H9 (cell line): ENCODE measurements around the gene FNIP2. TPM values are rescaled to one million over a fixed set of nuclear protein-coding genes. Genes with fewer than 3 reads are reported as not detected.
"Not testable (repeated sequence)": the region's sequence is repeated elsewhere in the genome, so short reads cannot be mapped to it uniquely, and the experiment has no call there.

Experiments used
- DNase-seq: peaks from one replicate; pipeline ENCODE4 v3.0.0-alpha.2; 2017
- H2AFZ ChIP-seq: one replicate; pipeline ENCODE4 v1.6.1; 2013; ENCODE audit warnings: mild to moderate bottlenecking, low read length, control low read depth, moderate library complexity
- H2AK5ac ChIP-seq: 2 replicates; pipeline ENCODE4 v1.6.1; 2013; ENCODE audit warnings: low read length, control low read depth, mixed read lengths; ENCODE audit not compliant: insufficient read length
- H2BK120ac ChIP-seq: one replicate; pipeline ENCODE4 v1.6.1; 2013; ENCODE audit warnings: low read depth, mild to moderate bottlenecking, low read length, control low read depth, inconsistent platforms; ENCODE audit not compliant: poor library complexity, severe bottlenecking
- H2BK12ac ChIP-seq: 2 replicates; pipeline ENCODE4 v1.6.1; 2013; ENCODE audit warnings: low read length, control low read depth, mixed read lengths, low read depth; ENCODE audit not compliant: insufficient read length
- H2BK15ac ChIP-seq: 2 replicates; pipeline ENCODE4 v1.6.1; 2013; ENCODE audit warnings: low read depth, low read length, control low read depth
- H2BK20ac ChIP-seq: one replicate; pipeline ENCODE4 v1.6.1; 2013; ENCODE audit warnings: low read depth, mild to moderate bottlenecking, low read length, control low read depth, inconsistent platforms; ENCODE audit not compliant: poor library complexity, severe bottlenecking
- H2BK5ac ChIP-seq: 2 replicates; pipeline ENCODE4 v1.6.1; 2013; ENCODE audit warnings: low read length, control low read depth, mixed read lengths; ENCODE audit not compliant: insufficient read length
- H3K14ac ChIP-seq: 2 replicates; pipeline ENCODE4 v1.6.1; 2013; ENCODE audit warnings: low read length, control low read depth; ENCODE audit not compliant: insufficient read depth
- H3K18ac ChIP-seq: 2 replicates; pipeline ENCODE4 v1.6.1; 2013; ENCODE audit warnings: low read depth, mild to moderate bottlenecking, mixed read lengths, low read length, control low read depth; ENCODE audit not compliant: insufficient read length
- H3K23ac ChIP-seq: 2 replicates; pipeline ENCODE4 v1.6.1; 2013; ENCODE audit warnings: low read length, control low read depth, mixed read lengths, low read depth; ENCODE audit not compliant: insufficient read length
- H3K23me2 ChIP-seq: 2 replicates; pipeline ENCODE4 v1.6.1; 2013; ENCODE audit warnings: low read depth, mild to moderate bottlenecking, mixed read lengths, low read length, control low read depth; ENCODE audit not compliant: insufficient read length, poor library complexity, severe bottlenecking
- H3K27ac ChIP-seq: 2 replicates; pipeline ENCODE4 v1.5.1; 2013; ENCODE audit warnings: low read length, control low read depth, mixed read lengths, low read depth; ENCODE audit not compliant: insufficient read length
- H3K27me3 ChIP-seq: 2 replicates; pipeline ENCODE4 v1.6.1; 2013; ENCODE audit warnings: low read length, control low read depth, inconsistent platforms; ENCODE audit not compliant: insufficient read depth
- H3K4ac ChIP-seq: 2 replicates; pipeline ENCODE4 v1.6.1; 2013; ENCODE audit warnings: low read depth, mild to moderate bottlenecking, control low read depth, inconsistent platforms, low read length, moderate library complexity
- H3K4me1 ChIP-seq: 2 replicates; pipeline ENCODE4 v1.6.1; 2013; ENCODE audit warnings: low read length, control low read depth, inconsistent platforms; ENCODE audit not compliant: insufficient read depth
- H3K4me2 ChIP-seq: 2 replicates; pipeline ENCODE4 v1.6.1; 2013; ENCODE audit warnings: low read length, control low read depth, mixed read lengths; ENCODE audit not compliant: insufficient read length, insufficient read depth
- H3K56ac ChIP-seq: 2 replicates; pipeline ENCODE4 v1.6.1; 2013; ENCODE audit warnings: low read depth, mild to moderate bottlenecking, mixed read lengths, low read length, control low read depth; ENCODE audit not compliant: insufficient read length
- H3K79me1 ChIP-seq: 2 replicates; pipeline ENCODE4 v1.6.1; 2013; ENCODE audit warnings: low read depth, mild to moderate bottlenecking, moderate library complexity, low read length, control low read depth, inconsistent platforms; ENCODE audit not compliant: insufficient read depth, poor library complexity, severe bottlenecking
- H3K79me2 ChIP-seq: 2 replicates; pipeline ENCODE4 v1.6.1; 2013; ENCODE audit warnings: low read length, control low read depth, inconsistent platforms; ENCODE audit not compliant: insufficient read depth
- H3K9ac ChIP-seq: 2 replicates; pipeline ENCODE4 v1.6.1; 2013; ENCODE audit warnings: low read length, control low read depth, mixed read lengths; ENCODE audit not compliant: insufficient read length; ENCODE audit errors: extremely low read depth
- H3K9me3 ChIP-seq: one replicate; pipeline ENCODE4 v1.6.1; 2013; ENCODE audit warnings: low read depth, low read length, inconsistent platforms; ENCODE audit not compliant: control insufficient read depth
- H3T11ph ChIP-seq: one replicate; pipeline ENCODE4 v1.6.1; 2013; ENCODE audit warnings: mild to moderate bottlenecking, low read length, control low read depth, inconsistent platforms
- H4K20me1 ChIP-seq: one replicate; pipeline ENCODE4 v1.6.1; 2013; ENCODE audit not compliant: control insufficient read depth, insufficient read length, insufficient read depth
- H4K5ac ChIP-seq: 2 replicates; pipeline ENCODE4 v1.6.1; 2013; ENCODE audit warnings: low read depth, mild to moderate bottlenecking, mixed read lengths, low read length, control low read depth; ENCODE audit not compliant: insufficient read length
- H4K8ac ChIP-seq: replicated peaks from 2 replicates; pipeline ENCODE4 v1.6.1; 2013; ENCODE audit warnings: low read length, control low read depth, mixed read lengths, low read depth; ENCODE audit not compliant: insufficient read length
- H4K91ac ChIP-seq: 2 replicates; pipeline ENCODE4 v1.6.1; 2013; ENCODE audit warnings: low read depth, mild to moderate bottlenecking, moderate library complexity, mixed read lengths, low read length, control low read depth; ENCODE audit not compliant: insufficient read length
- H3K27ac Mint-ChIP-seq, 3 experiments: 2 replicates in 2 of 3; 3 replicates in 1 of 3; pipeline ENCODE4 v1.8.0; 2020 to 2021; ENCODE audit warnings: mixed read lengths in 3 of 3, mild to moderate bottlenecking in 1 of 3, moderate library complexity in 1 of 3
- H3K27me3 Mint-ChIP-seq: 2 replicates; pipeline ENCODE4 v1.8.0; 2021; ENCODE audit warnings: low read depth, mild to moderate bottlenecking, moderate library complexity, mixed read lengths
- H3K36me3 Mint-ChIP-seq, 3 experiments: 2 replicates in 2 of 3; 3 replicates in 1 of 3; pipeline ENCODE4 v1.8.0; 2020 to 2021; ENCODE audit warnings: low read depth in 3 of 3, mixed read lengths in 3 of 3; ENCODE audit not compliant: insufficient read depth in 1 of 3
- H3K4me1 Mint-ChIP-seq, 2 experiments: 2 replicates each; pipeline ENCODE4 v1.8.0; 2020; ENCODE audit warnings: mixed read lengths in 2 of 2
- H3K4me3 Mint-ChIP-seq, 2 experiments: 2 replicates in 1 of 2; 3 replicates in 1 of 2; pipeline ENCODE4 v1.8.0; 2020 to 2021; ENCODE audit warnings: mild to moderate bottlenecking in 2 of 2, mixed read lengths in 2 of 2, moderate library complexity in 1 of 2
- H3K9me3 Mint-ChIP-seq, 2 experiments: 2 replicates in 1 of 2; 3 replicates in 1 of 2; pipeline ENCODE4 v1.8.0; 2020; ENCODE audit warnings: mild to moderate bottlenecking in 2 of 2, mixed read lengths in 2 of 2, moderate library complexity in 1 of 2
- WGBS: extraction: QIAGEN DNeasy Blood & Tissue Kit; methylation state at CpG from one replicate; pipeline ENCODE4 v1.1.7; 2013; ENCODE audit warnings: missing lambda C conversion rate, low lambda C conversion rate, mixed read lengths; ENCODE audit not compliant: insufficient read length; ENCODE audit errors: extremely low coverage; 5-methylcytosine and 5-hydroxymethylcytosine counted together
- total RNA-seq: library from RNA; stranded (reverse); gene quantifications from 2 replicates; pipeline ENCODE4 v1.2.1, GENCODE V29; 2021
- TF ChIP-seq, protein P1 (sequence below): fragments of 200-600 bp; sonication (generic); conservative IDR thresholded peaks from 3 replicates; pipeline ENCODE4 v1.8.0; 2021; ENCODE audit warnings: antibody characterized with exemption, mild to moderate bottlenecking

FNIP2 gene
- total RNA-seq, 1 experiment from 2014 or later: 9.6 TPM

DNA sequence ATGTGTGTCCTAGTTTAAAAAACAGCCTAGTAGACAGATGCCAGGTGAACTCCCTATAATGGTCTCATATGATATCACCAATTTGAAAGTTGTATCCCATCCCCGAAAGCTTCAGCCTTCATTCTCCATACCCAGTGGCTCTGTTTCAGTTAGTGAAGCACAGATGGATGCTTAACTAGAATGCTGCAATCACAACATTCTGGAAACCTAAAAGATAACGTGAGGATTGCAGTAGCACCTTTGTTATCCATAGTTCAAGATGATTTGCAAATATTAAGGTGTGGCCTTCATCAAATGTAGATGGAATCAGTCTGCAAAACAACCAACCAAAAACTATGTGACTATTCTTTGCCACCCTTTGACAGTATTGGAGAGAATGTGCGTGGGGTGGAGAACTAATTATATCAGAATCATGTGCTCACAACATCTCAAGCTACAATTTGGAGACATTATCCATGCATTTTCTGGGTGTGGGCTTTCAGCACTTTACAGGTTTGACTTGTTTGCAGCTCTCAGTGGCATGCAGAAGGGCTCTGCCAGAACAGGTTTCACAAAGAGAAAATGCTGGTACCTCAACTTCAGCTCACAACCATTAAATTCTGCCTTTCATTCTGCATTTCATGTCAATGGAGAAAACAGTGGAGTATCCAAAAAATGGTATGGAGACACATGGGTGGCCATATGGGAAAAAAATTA, 27.4 kb upstream of the FNIP2 start:
- H3K18ac ChIP-seq: no peak overlapping the region
- H2BK15ac ChIP-seq: no peak overlapping the region
- no peak overlapping the region for H2BK5ac ChIP-seq
- H3K9me3 Mint-ChIP-seq: peaks cover 7 to 9% of the 10 kb centered on the region in 2 experiments
- no peak overlapping the region for H2BK120ac ChIP-seq
- no peaks in the 10 kb centered on the region for H3K23me2 ChIP-seq
- no peaks in the 10 kb centered on the region for H3K27me3 ChIP-seq
- no peak overlapping the region for H3K4me3 Mint-ChIP-seq
- no peaks in the 10 kb centered on the region for H4K20me1 ChIP-seq
- no peak overlapping the region for H4K91ac ChIP-seq
- TF ChIP-seq, protein P1, sequence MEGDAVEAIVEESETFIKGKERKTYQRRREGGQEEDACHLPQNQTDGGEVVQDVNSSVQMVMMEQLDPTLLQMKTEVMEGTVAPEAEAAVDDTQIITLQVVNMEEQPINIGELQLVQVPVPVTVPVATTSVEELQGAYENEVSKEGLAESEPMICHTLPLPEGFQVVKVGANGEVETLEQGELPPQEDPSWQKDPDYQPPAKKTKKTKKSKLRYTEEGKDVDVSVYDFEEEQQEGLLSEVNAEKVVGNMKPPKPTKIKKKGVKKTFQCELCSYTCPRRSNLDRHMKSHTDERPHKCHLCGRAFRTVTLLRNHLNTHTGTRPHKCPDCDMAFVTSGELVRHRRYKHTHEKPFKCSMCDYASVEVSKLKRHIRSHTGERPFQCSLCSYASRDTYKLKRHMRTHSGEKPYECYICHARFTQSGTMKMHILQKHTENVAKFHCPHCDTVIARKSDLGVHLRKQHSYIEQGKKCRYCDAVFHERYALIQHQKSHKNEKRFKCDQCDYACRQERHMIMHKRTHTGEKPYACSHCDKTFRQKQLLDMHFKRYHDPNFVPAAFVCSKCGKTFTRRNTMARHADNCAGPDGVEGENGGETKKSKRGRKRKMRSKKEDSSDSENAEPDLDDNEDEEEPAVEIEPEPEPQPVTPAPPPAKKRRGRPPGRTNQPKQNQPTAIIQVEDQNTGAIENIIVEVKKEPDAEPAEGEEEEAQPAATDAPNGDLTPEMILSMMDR: no peak
- H3K14ac ChIP-seq: no peak overlapping the region
- no peak overlapping the region for H2AFZ ChIP-seq
- H3K79me2 ChIP-seq: no peaks in the 10 kb centered on the region
- H3K9ac ChIP-seq: no peak overlapping the region
- H4K8ac ChIP-seq: no peak overlapping the region
- peaks cover 0 to 3% of the 10 kb centered on the region in 2 experiments; a peak in 2 of 4 replicates for H3K4me1 Mint-ChIP-seq
- H3K23ac ChIP-seq: no peak overlapping the region
- no peak for DNase-seq
- H3K36me3 Mint-ChIP-seq: peaks cover 0 to 1% (median 0%) of the 10 kb centered on the region in 3 experiments; a peak in 1 of 7 replicates
- H3K4ac ChIP-seq: no peak overlapping the region
- no peak overlapping the region for H2AK5ac ChIP-seq
- H3K9me3 ChIP-seq: no peaks in the 10 kb centered on the region
- no peak overlapping the region for H3K4me2 ChIP-seq
- no peaks in the 10 kb centered on the region for H3K79me1 ChIP-seq
- H3K4me1 ChIP-seq: no peaks in the 10 kb centered on the region
- H3K27me3 Mint-ChIP-seq: no peaks in the 10 kb centered on the region
- no peak overlapping the region for H3K27ac Mint-ChIP-seq
- no peak overlapping the region for H3T11ph ChIP-seq
- no peak overlapping the region for H3K56ac ChIP-seq
- H4K5ac ChIP-seq: no peak overlapping the region
- no peak overlapping the region for H2BK20ac ChIP-seq
- H3K27ac ChIP-seq: no peak overlapping the region
- H2BK12ac ChIP-seq: no peak overlapping the region
- WGBS: no CpG with 5 or more reads among the region's 3 CpGs

DNA sequence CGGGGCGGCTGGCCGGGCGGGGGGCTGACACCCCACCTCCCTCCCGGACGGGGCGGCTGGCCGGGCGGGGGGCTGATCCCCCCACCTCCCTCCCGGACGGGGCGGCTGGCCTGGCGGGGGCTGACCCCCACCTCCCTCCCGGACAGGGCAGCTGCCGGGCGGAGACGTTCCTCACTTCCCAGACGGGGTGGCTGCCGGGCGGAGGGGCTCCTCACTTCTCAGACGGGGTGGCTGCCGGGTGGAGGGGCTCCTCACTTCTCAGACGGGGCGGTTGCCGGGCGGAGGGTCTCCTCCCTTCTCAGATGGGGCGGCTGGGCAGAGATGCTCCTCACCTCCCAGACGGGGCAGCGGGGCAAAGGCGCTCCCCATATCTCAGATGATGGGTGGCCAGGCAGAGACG, 22.3 kb upstream of the FNIP2 start:
- not testable (repeated sequence) for H3K9me3 ChIP-seq, H2BK5ac ChIP-seq, H2BK120ac ChIP-seq, H4K20me1 ChIP-seq, H2AFZ ChIP-seq, H2BK12ac ChIP-seq, H4K91ac ChIP-seq, DNase-seq, H2AK5ac ChIP-seq, H3K4me3 Mint-ChIP-seq, H3K23me2 ChIP-seq, H3K23ac ChIP-seq, H2BK15ac ChIP-seq, H4K8ac ChIP-seq, H3K18ac ChIP-seq, H3K9ac ChIP-seq, H3K27ac Mint-ChIP-seq, H3K79me2 ChIP-seq, H3T11ph ChIP-seq, H3K36me3 Mint-ChIP-seq, H3K27me3 Mint-ChIP-seq, H3K79me1 ChIP-seq, H3K4me2 ChIP-seq, H3K27ac ChIP-seq, H4K5ac ChIP-seq, H3K14ac ChIP-seq, H3K4me1 Mint-ChIP-seq, H2BK20ac ChIP-seq, H3K4ac ChIP-seq, H3K4me1 ChIP-seq, H3K27me3 ChIP-seq, H3K56ac ChIP-seq
- peaks cover 15 to 18% of the 10 kb centered on the region in 2 experiments for H3K9me3 Mint-ChIP-seq
- WGBS: no CpG with 5 or more reads among the region's 31 CpGs
